ENCODE data around the gene IRF2BPL. TPM values are rescaled to one million over a fixed set of nuclear protein-coding genes. Genes with fewer than 3 reads are reported as not detected.

IRF2BPL gene
- total and polyA plus RNA-seq, 4 donors: 9.3 to 52.4 (median 38.6) TPM

- no peak for TF ChIP-seq CTCF (IDR thresholded peaks at IDR 0.05; ENCODE audit: control extremely low read depth, extremely low read depth)
- Histone ChIP-seq H3K9ac (ENCODE audit: insufficient read depth in 1 of 2, low read length in 2 of 2) (no peak overlapping the region), H3K4me3 (no peak overlapping the region), H3K27ac (ENCODE audit: low read depth in 1 of 2, low read length in 1 of 2) (no peak overlapping the region), H3K9me3 (ENCODE audit: control insufficient read depth in 4 of 4, insufficient read depth in 3 of 4, low read length in 3 of 4) (no peaks in the 10 kb centered on the region), H3K36me3 (ENCODE audit: control insufficient read depth in 4 of 4, insufficient read depth in 4 of 4, low read length in 4 of 4) (no peaks in the 10 kb centered on the region), H3K4me1 (ENCODE audit: control insufficient read depth in 5 of 5, insufficient read depth in 5 of 5, low read length in 5 of 5) (peaks cover 0 to 9% (median 0%) of the 10 kb centered on the region in 5 donors), H3K27me3 (ENCODE audit: control insufficient read depth in 3 of 3, insufficient read depth in 3 of 3, low read length in 2 of 3) (no peaks in the 10 kb centered on the region)
- WGBS, 2 donors: 91 to 95% methylated on average over 3 to 6 of the region's 6 CpGs
- DNase-seq: no peak
- no peak for ATAC-seq (ENCODE audit: insufficient read depth, low FRiP score)
These were observed 34.8 kb downstream of the IRF2BPL start for GRCh38 chr14:76993752-76994151.

DNA sequence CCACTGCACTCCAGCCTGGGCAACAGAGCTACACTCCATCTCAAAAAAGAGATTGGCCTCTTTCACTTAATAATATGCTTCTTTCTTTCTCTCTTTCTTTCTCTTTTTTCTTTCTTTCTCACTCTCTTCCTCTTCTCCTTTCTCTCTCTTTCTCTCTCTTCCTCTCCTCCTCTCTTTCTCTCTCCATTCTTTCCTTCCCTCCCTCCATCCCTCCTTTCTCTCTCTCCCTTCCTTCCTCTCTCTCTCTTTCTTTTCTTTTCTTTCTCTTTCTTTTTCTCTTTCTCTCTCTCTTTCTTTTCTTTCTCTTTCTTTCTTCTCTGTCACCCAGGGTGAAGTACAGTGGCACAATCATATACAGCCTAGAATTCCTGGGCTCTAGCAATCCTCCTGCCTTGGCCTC is 38.4 kb downstream of the IRF2BPL start:
- no peak for TF ChIP-seq CTCF (IDR thresholded peaks at IDR 0.05; ENCODE audit: control extremely low read depth, extremely low read depth)
- no peak overlapping the region for H3K9ac ChIP-seq (ENCODE audit: insufficient read depth in 1 of 2, low read length in 2 of 2)
- no peak overlapping the region for H3K27ac ChIP-seq (ENCODE audit: low read depth in 1 of 2, low read length in 1 of 2)
- peaks cover 0 to 7% (median under 1%) of the 10 kb centered on the region in 5 donors for H3K4me1 ChIP-seq (ENCODE audit: control insufficient read depth in 5 of 5, insufficient read depth in 5 of 5, low read length in 5 of 5)
- DNase-seq: no peak
- no peak for ATAC-seq (ENCODE audit: insufficient read depth, low FRiP score)
- no peak overlapping the region for H3K4me3 ChIP-seq
- no peaks in the 10 kb centered on the region for H3K27me3 ChIP-seq (ENCODE audit: control insufficient read depth in 3 of 3, insufficient read depth in 3 of 3, low read length in 2 of 3)
- H3K9me3 ChIP-seq (ENCODE audit: control insufficient read depth in 4 of 4, insufficient read depth in 3 of 4, low read length in 3 of 4): no peaks in the 10 kb centered on the region
- H3K36me3 ChIP-seq (ENCODE audit: control insufficient read depth in 4 of 4, insufficient read depth in 4 of 4, low read length in 4 of 4): no peaks in the 10 kb centered on the region

DNA sequence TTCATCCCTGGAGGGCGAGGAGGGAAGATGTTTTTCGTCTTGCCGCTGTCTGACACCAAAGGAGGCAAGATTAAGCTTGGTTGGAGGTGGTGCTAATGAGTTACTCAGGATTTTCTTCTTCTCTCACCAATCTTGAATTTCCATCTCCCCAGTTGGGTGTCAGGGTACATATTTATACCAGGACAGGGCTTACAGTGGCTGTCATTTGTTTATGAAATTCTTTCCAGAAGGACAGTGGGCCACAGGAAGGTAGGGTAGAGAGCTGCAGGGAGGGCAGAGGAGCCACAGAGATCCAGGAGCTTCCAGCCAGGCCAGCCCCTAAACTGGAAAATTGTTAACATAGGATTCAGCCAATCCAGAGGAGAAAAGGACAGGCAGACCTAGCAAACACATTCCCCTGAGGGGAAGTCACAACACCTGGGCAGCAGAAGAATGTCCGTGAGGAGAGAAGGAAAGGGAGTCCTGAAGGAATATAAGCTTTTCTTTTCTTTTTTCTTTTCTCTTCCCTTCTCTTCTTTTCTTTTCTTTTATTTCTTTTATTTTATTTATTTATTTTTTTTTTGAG is 40.5 kb downstream of the IRF2BPL start:
- H3K27ac ChIP-seq (ENCODE audit: low read depth in 1 of 2, low read length in 1 of 2): no peak overlapping the region
- no peak for ATAC-seq (ENCODE audit: insufficient read depth, low FRiP score)
- DNase-seq: no peak
- H3K9me3 ChIP-seq (ENCODE audit: control insufficient read depth in 4 of 4, insufficient read depth in 3 of 4, low read length in 3 of 4): no peaks in the 10 kb centered on the region
- no peaks in the 10 kb centered on the region for H3K36me3 ChIP-seq (ENCODE audit: control insufficient read depth in 4 of 4, insufficient read depth in 4 of 4, low read length in 4 of 4)
- WGBS, 2 donors: 87 to 88% methylated on average over 4 of the region's 4 CpGs
- H3K9ac ChIP-seq (ENCODE audit: insufficient read depth in 1 of 2, low read length in 2 of 2): no peak overlapping the region
- no peak overlapping the region for H3K4me3 ChIP-seq
- H3K4me1 ChIP-seq (ENCODE audit: control insufficient read depth in 5 of 5, insufficient read depth in 5 of 5, low read length in 5 of 5): peaks cover 0 to 16% (median 7%) of the 10 kb centered on the region in 5 donors
- H3K27me3 ChIP-seq (ENCODE audit: control insufficient read depth in 3 of 3, insufficient read depth in 3 of 3, low read length in 2 of 3): no peaks in the 10 kb centered on the region
- no peak for TF ChIP-seq CTCF (IDR thresholded peaks at IDR 0.05; ENCODE audit: control extremely low read depth, extremely low read depth)

- no peak overlapping the region for H3K27ac ChIP-seq (ENCODE audit: low read depth in 1 of 2, low read length in 1 of 2)
- peaks cover 0 to 16% (median 7%) of the 10 kb centered on the region in 5 donors for H3K4me1 ChIP-seq (ENCODE audit: control insufficient read depth in 5 of 5, insufficient read depth in 5 of 5, low read length in 5 of 5)
- no peak overlapping the region for H3K9ac ChIP-seq (ENCODE audit: insufficient read depth in 1 of 2, low read length in 2 of 2)
- H3K27me3 ChIP-seq (ENCODE audit: control insufficient read depth in 3 of 3, insufficient read depth in 3 of 3, low read length in 2 of 3): no peaks in the 10 kb centered on the region
- WGBS, 2 donors: 98 to 99% methylated on average over 4 of the region's 4 CpGs
- no peak for TF ChIP-seq CTCF (IDR thresholded peaks at IDR 0.05; ENCODE audit: control extremely low read depth, extremely low read depth)
- DNase-seq (no peak), ATAC-seq (ENCODE audit: insufficient read depth, low FRiP score) (no peak)
- no peaks in the 10 kb centered on the region for H3K36me3 ChIP-seq (ENCODE audit: control insufficient read depth in 4 of 4, insufficient read depth in 4 of 4, low read length in 4 of 4)
- no peak overlapping the region for H3K4me3 ChIP-seq
- peaks cover 0 to 2% (median 0%) of the 10 kb centered on the region in 4 donors for H3K9me3 ChIP-seq (ENCODE audit: control insufficient read depth in 4 of 4, insufficient read depth in 3 of 4, low read length in 3 of 4)
These were observed 42.3 kb downstream of the IRF2BPL start for GRCh38 chr14:76986231-76986565.
